Calu3 (cell line): ENCODE results near the gene SCML1. TPM values are rescaled to one million over a fixed set of nuclear protein-coding genes. Genes with fewer than 3 reads are reported as not detected.

Experiments
- BruUV-seq: library from RNA; stranded (reverse); fragments of 400-500 nt; replicated peaks from 2 replicates; lab custom pipeline; 2021; lab: Mats Ljungman, UMichigan
- CTCF ChIA-PET: fragments of 300-600 bp; sonication (Branson Sonifier 250); formaldehyde crosslinking; loops from one replicate; lab custom pipeline; 2022; ENCODE audit warnings: antibody characterized with exemption; lab: Charles Lee
- DNase-seq: peaks from one replicate; pipeline ENCODE4 v3.0.0; 2022
- H3K27ac Mint-ChIP-seq: one replicate; pipeline ENCODE4 v1.8.0; 2022; ENCODE audit warnings: mixed read lengths; ENCODE audit not compliant: unreplicated experiment
- H3K27me3 Mint-ChIP-seq: one replicate; pipeline ENCODE4 v1.8.0; 2022; ENCODE audit warnings: mixed read lengths; ENCODE audit not compliant: unreplicated experiment
- H3K36me3 Mint-ChIP-seq: one replicate; pipeline ENCODE4 v1.8.0; 2022; ENCODE audit warnings: mild to moderate bottlenecking, moderate library complexity, mixed read lengths; ENCODE audit not compliant: insufficient read depth, unreplicated experiment
- H3K4me1 Mint-ChIP-seq: one replicate; pipeline ENCODE4 v1.8.0; 2022; ENCODE audit warnings: mild to moderate bottlenecking, low read depth, mixed read lengths; ENCODE audit not compliant: unreplicated experiment
- H3K4me3 Mint-ChIP-seq: one replicate; pipeline ENCODE4 v1.8.0; 2022; ENCODE audit warnings: mild to moderate bottlenecking, low read depth, moderate library complexity, mixed read lengths; ENCODE audit not compliant: unreplicated experiment
- H3K9me3 Mint-ChIP-seq: one replicate; pipeline ENCODE4 v1.8.0; 2022; ENCODE audit warnings: low read depth, mixed read lengths; ENCODE audit not compliant: unreplicated experiment
- CTCF ChIP-seq: fragments of 200-600 bp; IDR thresholded peaks from one replicate; pipeline ENCODE4 v1.8.0; 2022; ENCODE audit warnings: antibody characterized with exemption; ENCODE audit not compliant: unreplicated experiment
- intact Hi-C: fragments of 100-400 bp; cut with micrococcal nuclease; formaldehyde crosslinking; loops from one replicate; pipeline ENCODE4 v1.10.0; 2022; ENCODE audit not compliant: unreplicated experiment
- total RNA-seq: library from RNA; stranded (reverse); gene quantifications from 2 replicates; pipeline ENCODE4 v1.2.3, GENCODE V29; 2022

SCML1 gene
- total RNA-seq, 1 experiment from 2014 or later, result 14.4 TPM

- no peaks in the 10 kb centered on the region for H3K36me3 Mint-ChIP-seq
- H3K4me1 Mint-ChIP-seq, result no peaks in the 10 kb centered on the region
- H3K9me3 Mint-ChIP-seq, result no peaks in the 10 kb centered on the region
- intact Hi-C loops, result no loop called here
- no peak for TF ChIP-seq CTCF
- H3K4me3 Mint-ChIP-seq, result no peak overlapping the region
- DNase-seq, result no peak
- H3K27ac Mint-ChIP-seq, result no peak overlapping the region
- CTCF ChIA-PET, result no interaction called here
- BruUV-seq, result no TSS peak
- no peaks in the 10 kb centered on the region for H3K27me3 Mint-ChIP-seq
Measured at GRCh38 chrX:17713288-17713687, 24.0 kb upstream of the SCML1 start.

- Mint-ChIP-seq H3K4me1 (peaks cover 2% of the 10 kb centered on the region), H3K9me3 (no peaks in the 10 kb centered on the region), H3K4me3 (no peak overlapping the region), H3K36me3 (no peaks in the 10 kb centered on the region), H3K27ac (no peak overlapping the region), H3K27me3 (no peaks in the 10 kb centered on the region)
- no peak for TF ChIP-seq CTCF
- no peak for DNase-seq
- BruUV-seq, result no TSS peak
- CTCF ChIA-PET, result no interaction called here
- intact Hi-C loops, result no loop called here
Measured at GRCh38 chrX:17718649-17719165, 18.6 kb upstream of the SCML1 start.

- CTCF ChIA-PET, result interaction anchor here (0.6 to 0.8 kb wide), 2 partner anchors 726 to 876 kb away, joined by 3 to 4 read pairs; no protein-coding TSS in a partner anchor
- no peak overlapping the region for H3K27ac Mint-ChIP-seq
- DNase-seq, result no peak
- no peaks in the 10 kb centered on the region for H3K9me3 Mint-ChIP-seq
- no peaks in the 10 kb centered on the region for H3K36me3 Mint-ChIP-seq
- no TSS peak for BruUV-seq
- H3K4me1 Mint-ChIP-seq, result peaks cover 9% of the 10 kb centered on the region
- intact Hi-C loops, result no loop called here
- no peak overlapping the region for H3K4me3 Mint-ChIP-seq
- no peak for TF ChIP-seq CTCF
- no peaks in the 10 kb centered on the region for H3K27me3 Mint-ChIP-seq
Measured at GRCh38 chrX:17719711-17720110, 17.6 kb upstream of the SCML1 start.

GRCh38 chrX:17721715-17722114 is 15.6 kb upstream of the SCML1 start:
- no peaks in the 10 kb centered on the region for H3K9me3 Mint-ChIP-seq
- no peaks in the 10 kb centered on the region for H3K36me3 Mint-ChIP-seq
- H3K4me3 Mint-ChIP-seq, result no peak overlapping the region
- peaks cover 9% of the 10 kb centered on the region for H3K4me1 Mint-ChIP-seq
- BruUV-seq, result no TSS peak
- DNase-seq, result no peak
- TF ChIP-seq CTCF, result no peak
- CTCF ChIA-PET, result interaction anchor here (0.6 kb wide), 1 partner anchor 563 kb away, joined by 3 read pairs; no protein-coding TSS in a partner anchor
- no peak overlapping the region for H3K27ac Mint-ChIP-seq
- no peaks in the 10 kb centered on the region for H3K27me3 Mint-ChIP-seq
- intact Hi-C loops, result no loop called here
